NCI-H748 (cell line): Measurements from ENCODE around the gene MZF1.

ENCODE experiments used
- DNase-seq: peaks from one replicate; lab custom pipeline; 2025; ENCODE audit not compliant: unreplicated experiment; lab: John Stamatoyannopoulos, UW

Gene MZF1

GRCh38 chr19:58570770-58571574 lies 2.2 kb downstream of the MZF1 start:
- no peak for DNase-seq

GRCh38 chr19:58569943-58570670 lies 3.0 kb downstream of the MZF1 start:
- DNase-seq: no peak

- DNase-seq: no peak
Observed at GRCh38 chr19:58569191-58569942, 3.8 kb downstream of the MZF1 start.

GRCh38 chr19:58568453-58569130 lies 4.5 kb downstream of the MZF1 start:
- DNase-seq: no peak

GRCh38 chr19:58566989-58567388 lies 6.1 kb downstream of the MZF1 start:
- DNase-seq: no peak

- no peak for DNase-seq
Observed at GRCh38 chr19:58563823-58564222, 9.3 kb downstream of the MZF1 start.

- DNase-seq: no peak
Observed at GRCh38 chr19:58563034-58563573, 10.0 kb downstream of the MZF1 start.

- no peak for DNase-seq
Observed at GRCh38 chr19:58562122-58563033, 10.8 kb downstream of the MZF1 start.

- no peak for DNase-seq
Observed at GRCh38 chr19:58561373-58562121, 11.6 kb downstream of the MZF1 start.

- DNase-seq: no peak
Observed at GRCh38 chr19:58560921-58561320, 12.2 kb downstream of the MZF1 start.

GRCh38 chr19:58560007-58560887 lies 12.9 kb downstream of the MZF1 start:
- no peak for DNase-seq

- no peak for DNase-seq
Observed at GRCh38 chr19:58559275-58560006, 13.7 kb downstream of the MZF1 start.

GRCh38 chr19:58558623-58559274 lies 14.4 kb downstream of the MZF1 start:
- no peak for DNase-seq

- no peak for DNase-seq
Observed at GRCh38 chr19:58558066-58558622, 15.0 kb downstream of the MZF1 start, which contains the start of gene UBE2M. TSS of gene UBE2M (minus strand) at chr19:58558611. CDS start at chr19:58558381, 230 bp downstream.

- DNase-seq: no peak
Observed at GRCh38 chr19:58557221-58558065, 15.7 kb downstream of the MZF1 start.
